GM12801 (cell line): ENCODE results near the gene XG.

Experiments used
- TF ChIP-seq, protein P1 (sequence below): IDR thresholded peaks from one replicate; pipeline ENCODE4 v1.5.1; 2011; ENCODE audit warnings: control low read depth; ENCODE audit not compliant: insufficient read length; ENCODE audit errors: extremely low read depth

Gene XG

DNA sequence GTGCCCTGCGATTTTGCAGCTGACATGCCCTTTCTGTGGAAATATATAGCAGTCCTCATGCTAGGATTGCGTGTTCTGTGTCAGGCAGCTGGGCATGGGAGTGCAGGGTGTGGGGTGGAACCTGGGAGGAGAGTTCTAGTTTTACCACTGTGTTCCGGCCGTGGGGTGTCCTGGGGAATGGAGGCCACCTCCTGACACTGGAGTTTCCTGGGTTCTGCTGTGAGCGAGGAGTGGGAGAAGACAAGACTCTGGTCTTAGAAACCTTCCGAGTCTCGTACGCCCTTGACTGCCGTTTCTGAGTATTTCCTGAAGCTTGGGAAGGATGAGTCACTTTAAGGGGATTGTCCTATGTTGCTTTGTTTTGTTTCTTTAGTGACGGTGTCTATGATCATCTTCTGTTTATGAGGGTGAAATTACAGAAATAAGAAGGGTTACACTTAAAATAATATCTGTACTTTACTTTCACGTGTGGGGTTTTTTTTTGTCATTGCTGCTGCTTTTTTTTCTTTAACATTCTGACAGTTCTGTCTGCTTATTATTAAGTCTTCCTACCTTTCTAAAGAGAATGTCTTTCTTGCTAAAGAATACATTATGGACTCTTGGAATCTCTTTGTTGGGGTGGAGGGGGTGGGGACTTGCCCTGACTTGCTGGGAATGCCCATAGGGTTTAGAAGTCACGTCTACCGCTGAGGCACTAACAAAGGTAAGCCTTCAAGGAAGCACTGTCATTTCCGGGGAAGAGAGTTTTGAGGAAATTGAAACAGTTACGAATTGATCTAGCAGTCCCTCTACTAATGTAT, 41.6 kb upstream of the XG start:
- TF ChIP-seq, protein P1, sequence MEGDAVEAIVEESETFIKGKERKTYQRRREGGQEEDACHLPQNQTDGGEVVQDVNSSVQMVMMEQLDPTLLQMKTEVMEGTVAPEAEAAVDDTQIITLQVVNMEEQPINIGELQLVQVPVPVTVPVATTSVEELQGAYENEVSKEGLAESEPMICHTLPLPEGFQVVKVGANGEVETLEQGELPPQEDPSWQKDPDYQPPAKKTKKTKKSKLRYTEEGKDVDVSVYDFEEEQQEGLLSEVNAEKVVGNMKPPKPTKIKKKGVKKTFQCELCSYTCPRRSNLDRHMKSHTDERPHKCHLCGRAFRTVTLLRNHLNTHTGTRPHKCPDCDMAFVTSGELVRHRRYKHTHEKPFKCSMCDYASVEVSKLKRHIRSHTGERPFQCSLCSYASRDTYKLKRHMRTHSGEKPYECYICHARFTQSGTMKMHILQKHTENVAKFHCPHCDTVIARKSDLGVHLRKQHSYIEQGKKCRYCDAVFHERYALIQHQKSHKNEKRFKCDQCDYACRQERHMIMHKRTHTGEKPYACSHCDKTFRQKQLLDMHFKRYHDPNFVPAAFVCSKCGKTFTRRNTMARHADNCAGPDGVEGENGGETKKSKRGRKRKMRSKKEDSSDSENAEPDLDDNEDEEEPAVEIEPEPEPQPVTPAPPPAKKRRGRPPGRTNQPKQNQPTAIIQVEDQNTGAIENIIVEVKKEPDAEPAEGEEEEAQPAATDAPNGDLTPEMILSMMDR: no peak

DNA sequence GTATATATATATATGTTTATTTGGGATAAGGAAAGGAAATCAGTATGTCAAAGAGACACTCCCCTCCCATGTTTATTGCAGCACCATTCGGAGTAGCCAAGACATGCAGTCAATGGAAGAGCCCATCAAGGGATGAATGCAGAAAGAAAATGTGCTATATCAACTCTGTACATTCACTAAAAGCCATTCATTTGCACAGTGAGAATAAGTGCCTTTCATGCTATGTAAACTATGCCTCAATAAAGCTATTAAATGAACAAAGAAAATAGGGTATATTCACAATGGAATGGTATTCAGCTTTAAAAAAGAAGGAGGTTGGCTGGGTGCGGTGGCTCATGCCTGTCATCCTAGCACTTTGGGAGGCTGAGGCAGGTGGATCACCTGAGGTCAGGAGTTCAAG, 40.4 kb upstream of the XG start:
- TF ChIP-seq, protein P1: no peak

DNA sequence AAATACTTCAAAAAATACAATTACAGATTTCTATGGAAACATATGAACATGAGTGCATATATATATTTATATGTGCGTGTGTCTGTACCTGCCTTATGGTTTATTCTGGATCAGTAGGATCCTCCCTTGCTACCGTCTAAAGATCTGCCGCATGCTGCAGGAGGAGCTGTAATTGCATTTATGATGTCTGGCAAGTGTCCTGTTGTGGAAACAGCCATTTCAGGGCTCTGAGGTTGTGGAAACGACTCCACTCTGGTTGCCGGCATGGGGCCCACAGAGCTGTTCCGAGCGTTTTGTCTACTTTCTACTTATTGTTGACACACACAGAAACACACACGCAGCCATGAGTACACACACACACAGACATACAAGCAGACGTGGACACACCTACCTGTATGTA, 39.4 kb upstream of the XG start:
- TF ChIP-seq, protein P1: no peak

DNA sequence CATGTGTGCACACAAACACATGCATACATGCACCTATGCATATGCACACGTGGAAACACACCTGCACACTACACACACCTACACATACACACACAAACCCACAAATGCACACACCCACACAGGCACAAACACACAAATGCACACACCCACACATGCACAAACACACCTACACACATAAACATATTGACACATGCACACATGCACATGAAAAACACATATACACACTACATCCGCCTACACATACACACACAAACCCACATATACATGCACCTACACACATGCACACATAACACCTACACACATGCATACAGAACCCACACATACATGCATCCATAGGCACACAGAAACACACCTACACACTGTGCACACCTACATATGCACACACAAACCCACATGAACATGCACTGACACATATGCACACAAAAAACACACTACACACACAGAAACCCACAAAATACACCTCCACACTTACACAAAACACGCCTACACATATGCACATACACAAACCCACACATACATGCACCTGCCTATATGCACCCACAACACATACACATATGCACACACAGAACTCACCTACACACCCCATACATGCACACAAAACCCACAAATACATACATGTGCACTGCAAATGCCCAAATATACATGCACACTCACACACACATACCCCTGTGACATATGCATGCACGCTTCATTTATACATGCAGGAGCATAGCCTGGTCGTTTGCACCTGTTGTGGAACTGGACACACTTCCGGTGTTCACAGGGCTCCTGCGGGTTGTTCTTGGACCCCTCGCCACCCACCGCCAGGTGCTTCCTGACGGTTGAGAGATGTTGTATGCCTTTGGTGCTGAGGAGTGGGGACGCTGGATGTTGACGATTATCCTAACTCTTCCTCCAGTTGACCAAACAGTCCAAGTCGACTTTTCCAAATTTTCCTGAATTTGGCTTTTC, 38.7 kb upstream of the XG start:
- TF ChIP-seq, protein P1: no peak

DNA sequence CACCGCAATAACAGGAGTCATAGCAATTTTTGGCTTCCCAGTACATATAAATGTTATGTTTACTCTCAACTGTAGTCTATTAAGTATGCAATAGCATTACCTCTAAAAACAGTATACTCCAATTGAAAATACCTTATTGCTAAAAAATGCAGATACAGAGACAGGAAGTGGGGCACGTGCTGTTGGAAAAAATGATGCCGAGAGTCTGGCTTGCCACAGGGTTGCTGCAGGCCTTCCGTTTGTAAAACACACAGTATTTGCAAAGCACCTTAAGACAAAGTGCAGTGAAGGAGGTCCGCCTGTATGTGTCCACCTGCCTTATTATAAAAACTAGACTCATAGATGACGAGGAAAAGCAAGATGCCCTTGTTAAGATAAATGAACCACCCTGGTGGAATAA, 37.3 kb upstream of the XG start:
- TF ChIP-seq, protein P1: no peak

DNA sequence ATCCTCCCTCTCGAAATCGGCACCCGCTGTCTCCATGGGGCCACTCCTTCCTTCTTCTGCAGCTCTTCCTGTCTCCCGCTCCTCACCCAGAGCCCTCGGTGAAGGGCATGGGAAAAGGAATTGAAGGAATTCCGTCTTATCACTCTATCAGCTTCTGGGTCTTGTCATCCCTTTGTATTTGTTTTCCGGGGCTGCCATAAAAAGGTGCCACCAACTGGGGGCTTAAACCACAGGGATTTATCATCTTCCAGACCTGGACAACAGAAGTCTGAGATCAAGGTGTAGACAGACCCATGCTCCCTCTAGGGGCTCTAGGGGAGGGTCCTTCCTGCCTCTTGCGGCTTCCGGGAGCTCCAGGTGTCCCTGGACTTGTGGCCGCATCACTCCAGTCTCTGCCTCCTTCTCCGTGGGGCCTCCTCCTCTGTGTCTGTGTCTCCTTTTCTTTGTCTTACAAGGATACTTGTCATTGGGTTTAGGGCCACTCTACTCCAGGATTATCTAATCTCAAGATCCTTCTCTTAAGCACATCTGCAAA, 36.7 kb upstream of the XG start:
- TF ChIP-seq, protein P1: no peak

DNA sequence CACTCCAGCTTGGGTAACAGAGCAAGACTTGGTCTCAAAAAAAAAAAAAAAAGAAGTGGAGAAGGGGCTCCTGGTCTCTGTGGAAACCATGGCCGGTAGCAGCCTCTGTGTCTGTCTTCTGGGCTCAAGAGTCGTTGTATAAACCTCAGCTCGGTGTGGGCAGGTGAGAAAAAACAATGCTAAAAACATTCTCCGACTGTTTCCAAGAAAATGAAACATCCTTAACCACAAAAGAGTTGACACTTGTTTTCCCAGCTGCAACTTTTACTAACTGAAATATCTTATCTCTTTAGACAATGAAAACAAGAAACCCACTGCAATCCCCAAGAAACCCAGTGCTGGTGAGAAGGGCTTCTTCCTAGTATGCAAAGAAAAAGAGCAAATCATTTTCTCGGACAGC, 34.5 kb upstream of the XG start:
- TF ChIP-seq, protein P1: no peak
